GM19240 (cell line): Measurements from ENCODE around the gene RBSN.

ENCODE experiments used
- DNase-seq: peaks from one replicate; pipeline ENCODE4 v3.0.0; 2011; ENCODE audit warnings: low spot score; ENCODE audit not compliant: insufficient read length

Gene RBSN

DNA sequence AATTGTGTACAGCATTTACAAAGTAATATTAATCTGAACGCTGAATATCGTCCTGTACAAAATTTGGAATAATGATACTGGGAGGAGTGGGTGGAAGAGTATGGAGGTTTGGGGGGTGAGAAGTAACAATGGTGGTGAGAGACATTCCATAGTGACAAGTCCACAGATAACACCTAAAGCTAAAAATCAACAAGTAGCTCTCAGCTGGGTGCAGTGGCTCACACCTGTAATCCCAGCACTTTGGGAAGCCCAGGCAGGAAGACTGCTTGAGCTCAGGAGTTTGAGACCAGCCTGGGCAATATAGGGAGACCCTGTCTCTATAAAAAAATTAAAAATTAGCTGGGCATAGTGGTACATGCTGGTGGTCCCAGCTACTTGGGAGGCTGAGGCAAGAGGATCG lies 38.9 kb downstream of the RBSN start:
- DNase-seq = no peak

DNA sequence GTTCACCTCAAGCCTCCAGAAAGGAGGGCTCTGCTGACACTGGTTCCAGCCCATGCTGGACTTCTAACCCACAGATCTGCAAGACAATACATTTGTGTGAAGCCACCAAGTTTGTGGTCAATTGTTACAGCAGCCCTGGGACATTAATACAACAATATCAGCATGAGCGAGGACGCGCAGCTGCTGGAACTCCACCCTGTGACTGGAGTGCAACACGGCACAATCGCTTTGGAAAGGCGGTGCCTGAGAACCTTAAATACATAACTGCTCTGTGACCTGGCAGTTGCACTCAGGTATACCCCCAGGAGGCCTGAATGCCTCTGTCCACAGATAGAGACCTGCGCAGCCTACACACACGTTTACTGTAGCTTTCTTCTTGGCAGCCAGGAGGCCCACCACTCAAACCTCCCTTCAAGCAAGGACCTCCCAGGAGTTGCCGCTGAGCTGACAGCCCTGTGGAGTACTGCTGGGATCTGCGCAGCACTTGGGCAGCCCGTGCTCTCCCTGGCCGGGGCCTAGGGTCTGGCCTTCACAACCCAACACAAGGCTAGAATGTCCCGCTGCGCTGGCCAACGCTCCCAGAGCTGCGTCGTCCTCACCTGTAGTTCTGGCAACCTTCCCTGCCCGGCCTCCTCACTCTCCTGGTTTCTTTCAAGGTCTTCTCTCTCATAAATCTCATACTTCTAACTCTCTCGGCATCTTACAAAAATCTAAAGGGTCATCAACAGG lies 42.1 kb downstream of the RBSN start:
- DNase-seq = no peak

DNA sequence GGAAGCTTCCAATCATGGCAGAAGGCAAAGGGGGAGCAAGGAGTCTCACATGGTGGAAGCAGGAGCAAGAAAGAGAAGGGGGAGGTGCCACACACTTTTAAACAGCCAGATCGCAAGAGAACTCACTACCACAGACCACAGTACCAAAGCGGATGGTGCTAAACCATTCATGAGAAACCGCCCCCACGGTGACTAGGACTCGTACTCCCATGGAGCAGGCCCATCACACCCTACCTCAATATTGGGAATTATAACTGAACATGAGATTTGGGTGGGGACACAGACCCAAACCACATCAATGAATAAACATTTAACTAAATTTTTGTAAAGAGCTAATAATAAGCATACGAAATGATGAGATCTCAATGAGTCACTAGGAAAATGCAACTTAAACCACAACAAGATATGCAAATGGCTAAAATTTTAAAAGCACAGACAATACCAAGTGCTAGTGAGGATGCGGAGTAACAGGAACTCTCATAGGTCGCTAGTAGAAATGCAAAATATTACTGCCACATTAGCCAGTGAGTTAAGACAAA lies 43.9 kb downstream of the RBSN start:
- peak; percentile 43 for DNase-seq

DNA sequence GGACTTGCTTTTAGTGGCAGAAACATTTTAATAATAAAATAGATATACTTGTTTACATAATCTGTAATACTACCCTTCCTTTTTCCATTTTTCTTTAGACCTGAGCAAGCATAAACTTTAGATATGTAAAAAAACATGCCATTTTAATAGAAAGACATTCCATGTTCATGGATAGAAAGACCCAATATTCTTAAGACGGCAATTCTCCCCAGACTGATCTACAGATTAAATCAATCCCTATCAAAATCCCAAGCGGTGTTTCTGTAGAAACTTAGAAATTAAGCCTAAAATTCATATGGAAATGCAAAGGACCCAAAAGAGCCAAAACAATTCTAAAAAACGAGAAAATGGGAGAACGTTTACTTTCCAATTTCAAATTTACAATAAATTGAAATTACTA lies 45.4 kb downstream of the RBSN start:
- DNase-seq = no peak

DNA sequence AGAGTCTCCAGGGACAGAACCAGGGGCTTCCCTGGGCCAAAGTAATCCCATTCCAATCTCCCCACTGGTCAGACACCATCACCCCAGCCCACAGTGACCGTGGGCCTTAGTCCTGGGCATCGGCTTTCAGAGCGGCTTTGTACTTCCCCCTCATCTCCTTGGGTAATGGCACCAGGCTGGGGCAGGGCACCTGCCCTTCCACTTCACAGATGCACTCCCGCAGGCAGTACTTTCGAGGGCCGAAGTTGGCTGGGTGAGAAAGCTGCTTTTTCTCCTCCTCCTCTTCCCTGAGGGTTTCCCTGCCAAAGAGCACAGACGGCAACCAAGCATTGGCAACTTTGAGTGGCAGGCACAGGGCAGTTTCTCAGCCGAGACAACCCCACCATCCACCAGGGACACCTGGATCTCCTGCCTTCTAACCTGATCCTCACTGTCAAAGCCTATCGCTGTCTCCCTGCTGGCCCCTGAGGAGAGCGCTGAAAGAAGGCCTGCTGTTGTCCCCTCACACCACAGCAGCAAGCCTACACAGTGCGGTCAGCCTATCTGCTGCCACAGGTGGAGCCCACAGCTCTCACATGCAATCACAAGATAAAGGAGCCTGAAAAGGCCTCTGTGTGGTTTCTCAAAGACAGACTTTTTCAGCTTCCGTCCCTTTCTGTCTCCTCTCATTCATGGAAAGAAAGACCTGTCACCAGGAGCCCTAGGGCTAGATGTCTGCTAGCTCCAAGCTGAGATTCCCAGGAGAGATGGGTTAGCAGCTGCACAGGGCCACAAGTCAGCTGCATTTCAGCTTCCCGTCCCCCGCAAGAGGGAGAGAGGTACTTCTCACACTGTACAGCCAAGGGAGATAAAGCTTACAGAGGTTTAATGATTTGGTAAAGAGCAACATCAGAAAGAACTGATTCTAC lies 46.4 kb downstream of the RBSN start:
- DNase-seq = no peak

DNA sequence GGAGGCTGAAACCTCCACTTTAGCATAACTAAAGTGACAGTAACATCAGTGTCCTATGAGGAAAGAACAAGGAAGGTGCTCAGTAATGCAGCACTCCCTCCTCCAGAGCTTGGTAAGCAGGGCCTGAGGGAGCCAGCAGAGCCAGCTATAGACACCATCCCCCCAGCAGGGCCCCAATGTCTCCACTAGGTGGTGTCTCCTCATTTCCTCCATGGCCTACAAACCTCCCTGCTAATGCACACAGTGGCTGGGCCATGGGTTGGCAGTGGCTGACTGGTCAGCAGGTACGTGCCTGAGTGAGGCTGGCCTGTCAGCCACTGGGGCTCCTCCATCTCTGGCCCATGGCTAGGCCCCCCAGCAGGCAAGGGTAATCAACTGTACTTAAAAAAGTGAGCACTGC lies 47.4 kb downstream of the RBSN start:
- peak; percentile 51 for DNase-seq

DNA sequence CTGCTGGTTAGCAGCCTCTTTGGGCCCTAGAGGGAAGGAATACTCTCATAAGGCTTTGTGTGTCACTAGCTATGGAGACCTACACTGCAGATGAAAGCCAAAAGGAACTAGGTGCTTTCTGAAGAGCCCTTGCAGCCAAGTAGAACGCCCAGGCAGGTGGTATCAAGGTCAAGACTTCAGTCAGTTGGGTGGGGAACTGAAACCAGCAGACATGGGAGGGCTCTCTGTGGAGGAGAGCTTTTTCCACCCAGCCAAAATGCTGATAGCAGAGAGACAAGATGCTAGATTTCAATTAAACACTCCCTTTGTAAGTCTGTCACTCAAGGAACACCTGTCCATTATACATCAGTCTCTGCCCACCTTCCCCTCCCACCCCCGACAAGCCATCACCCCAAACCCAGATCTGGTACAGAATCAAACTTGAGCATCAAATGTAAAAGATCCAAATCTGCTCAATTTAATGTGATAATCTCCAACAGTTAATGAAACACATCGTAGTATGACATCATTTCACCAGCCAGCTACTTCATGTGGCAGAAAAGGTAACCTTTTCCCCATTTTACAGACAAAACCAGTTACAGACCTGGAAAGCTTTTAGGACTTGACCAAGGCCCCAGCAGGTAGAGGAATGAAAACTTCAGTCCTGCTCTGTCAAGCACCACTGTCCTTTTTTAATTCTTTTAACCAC lies 48.4 kb downstream of the RBSN start:
- peak; percentile 57 for DNase-seq

DNA sequence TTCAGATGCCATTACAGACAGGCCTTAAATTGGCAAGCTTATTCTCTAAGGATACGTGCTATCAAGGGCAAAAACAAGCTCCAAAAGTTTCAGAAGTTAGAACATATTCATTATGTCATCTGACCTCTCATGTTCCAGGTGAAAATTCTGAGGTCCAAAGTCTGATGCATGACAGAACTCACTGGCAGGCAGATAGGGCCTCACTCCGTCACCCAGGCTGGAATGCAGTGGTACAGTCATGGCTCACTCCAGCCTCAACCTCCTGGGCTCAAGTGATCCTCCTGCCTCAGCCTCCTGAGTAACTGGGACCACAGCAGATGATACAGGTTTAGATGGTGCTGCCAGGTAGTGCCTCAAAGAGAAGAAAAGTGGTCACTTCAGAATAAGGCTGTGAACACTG lies 49.4 kb downstream of the RBSN start:
- no peak for DNase-seq

DNA sequence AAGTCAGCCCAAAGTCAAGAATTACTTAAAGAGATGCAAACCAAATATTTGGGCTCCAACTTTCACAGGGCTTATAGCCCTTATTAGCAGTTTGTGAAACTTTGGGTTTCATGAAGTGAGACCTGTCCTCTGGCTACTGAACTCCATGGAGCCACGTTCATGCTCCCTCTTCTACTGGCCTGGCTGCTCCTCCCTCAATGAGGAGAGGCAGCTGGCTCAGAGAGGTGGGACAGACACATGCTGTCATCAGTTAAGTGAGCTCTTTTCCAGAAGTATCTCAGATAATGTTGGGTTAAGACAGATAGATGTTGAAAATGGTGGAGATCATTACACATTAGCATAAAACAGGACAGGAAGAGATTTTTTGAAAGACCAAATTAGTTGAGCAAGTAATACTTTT lies 53.3 kb downstream of the RBSN start:
- DNase-seq = no peak

DNA sequence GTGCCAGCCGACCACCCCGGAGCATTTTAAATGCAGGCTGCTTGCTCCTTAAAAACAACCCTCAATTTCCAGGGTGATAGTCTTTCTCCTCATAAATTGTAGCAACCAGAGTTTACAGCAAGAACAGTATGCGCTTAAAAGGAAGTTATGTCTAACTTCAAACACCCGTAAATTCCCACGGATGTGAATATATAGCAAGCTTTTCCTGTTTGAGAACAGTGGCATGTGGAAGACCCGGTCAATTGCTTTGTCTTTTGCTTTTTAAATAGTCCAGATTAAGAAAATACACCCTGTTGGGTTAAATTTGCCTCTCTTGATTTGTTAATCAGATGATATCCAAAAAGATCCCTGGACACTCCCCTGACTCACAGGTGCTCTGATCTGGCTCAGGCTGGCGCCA lies 54.6 kb downstream of the RBSN start:
- DNase-seq = no peak

DNA sequence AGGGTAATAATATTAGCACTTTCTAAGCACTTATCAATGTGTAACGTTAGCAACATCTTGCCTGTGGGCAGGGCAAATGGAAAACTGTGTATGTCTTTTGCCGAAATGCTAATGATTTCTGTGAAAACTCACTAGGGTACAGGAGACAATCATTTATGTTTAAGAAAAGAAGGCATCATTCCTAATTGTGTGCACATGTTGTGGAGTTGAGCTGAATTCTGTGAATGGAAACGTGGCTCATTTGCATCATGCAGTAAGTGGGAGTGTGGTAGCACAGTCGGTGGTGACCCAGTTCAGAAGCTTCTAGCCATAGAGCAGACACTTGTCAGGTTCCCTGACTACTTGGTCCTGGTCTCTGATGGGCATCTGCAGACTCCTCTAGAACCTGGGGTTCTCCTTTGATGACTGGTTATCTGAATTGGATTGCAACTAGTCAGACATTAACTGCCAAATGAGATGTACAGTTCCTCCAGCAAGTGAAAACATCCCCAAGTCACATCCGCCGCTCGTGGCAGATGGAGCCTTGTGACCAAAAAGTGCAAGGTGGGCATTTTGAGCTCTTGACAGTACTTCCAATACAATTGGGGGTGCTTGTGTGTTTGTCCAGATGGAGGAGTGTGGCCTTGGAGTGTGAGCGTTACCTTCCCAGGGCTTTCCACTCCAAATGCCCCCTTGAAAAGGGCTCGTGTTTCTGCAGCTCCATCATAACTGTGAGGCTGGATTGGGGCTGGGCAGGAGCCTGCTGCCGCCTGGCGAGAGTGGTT lies 55.4 kb downstream of the RBSN start:
- no peak for DNase-seq

DNA sequence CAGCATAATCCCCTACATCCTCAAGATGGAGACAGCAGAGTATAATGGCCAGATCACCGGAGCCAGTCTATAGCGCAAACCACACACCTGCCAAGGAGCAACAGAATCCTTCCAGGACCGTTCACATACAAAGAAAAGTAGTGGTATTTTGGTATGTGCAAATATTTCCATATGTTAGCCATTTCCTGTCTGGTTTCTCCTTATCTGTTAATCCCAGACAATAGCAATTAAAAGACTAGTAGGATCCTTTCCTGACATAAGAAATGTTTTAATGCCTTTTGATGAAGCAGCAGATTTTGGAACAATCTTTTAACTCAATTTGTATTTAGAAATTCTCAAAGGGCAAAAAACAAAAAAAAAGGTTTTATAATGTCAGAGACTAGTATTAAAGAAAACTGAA lies 56.0 kb downstream of the RBSN start:
- DNase-seq = no peak

DNA sequence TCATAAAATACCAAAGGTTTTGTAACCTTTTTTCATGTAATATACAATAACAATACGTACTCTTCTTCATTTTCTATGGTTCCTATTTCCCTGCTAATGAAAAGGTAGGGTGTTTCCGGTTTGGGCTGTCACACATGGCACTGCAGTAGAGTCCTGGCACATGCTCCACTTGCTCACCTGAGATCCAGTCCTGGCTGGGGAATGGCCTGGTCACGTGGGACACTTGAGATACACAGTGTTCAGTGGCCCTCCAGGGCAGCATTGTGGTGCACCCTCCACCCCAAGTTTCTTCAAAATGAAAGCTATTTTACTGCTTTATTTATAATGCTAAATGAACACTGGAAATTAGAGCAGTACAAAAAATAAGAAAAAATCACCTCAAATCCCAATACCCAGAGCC lies 57.0 kb downstream of the RBSN start:
- DNase-seq = no peak

DNA sequence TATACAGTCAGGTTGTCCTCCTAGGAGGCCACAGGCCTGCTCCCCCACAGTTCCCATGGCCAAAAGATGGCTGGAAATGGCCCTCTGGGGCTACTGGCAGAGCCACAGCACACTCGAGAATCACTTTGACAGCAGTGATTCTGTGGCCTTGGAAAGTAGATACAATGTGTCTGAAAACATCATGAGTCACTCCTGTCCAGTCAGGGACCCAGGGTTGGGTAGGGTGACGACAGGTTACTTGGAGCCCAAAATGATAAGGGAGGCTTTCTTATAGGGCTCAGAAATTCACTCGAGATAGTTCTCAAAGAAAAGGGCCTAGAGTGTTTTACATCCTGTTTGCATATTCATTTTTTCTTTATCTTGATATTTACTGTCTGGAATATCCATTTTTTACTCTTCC lies 58.1 kb downstream of the RBSN start:
- DNase-seq = no peak

DNA sequence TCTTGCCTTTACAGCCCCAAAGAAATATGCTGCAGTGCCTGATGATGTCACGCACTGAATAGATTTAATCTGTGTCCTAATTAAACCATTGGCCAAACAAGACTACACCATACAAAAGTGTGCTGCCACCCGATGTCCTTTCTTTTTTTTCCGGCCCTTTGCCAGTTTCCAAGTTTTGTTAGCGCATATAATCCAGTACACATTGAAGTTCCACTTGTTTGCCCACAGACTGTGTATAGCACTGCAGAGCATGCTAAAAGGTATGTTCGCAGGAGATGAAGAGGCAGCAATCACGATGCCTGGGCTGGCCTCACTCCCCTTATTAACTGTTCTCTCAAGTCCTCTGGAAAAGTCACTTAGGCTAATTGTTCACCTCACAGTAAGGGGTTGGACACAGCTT lies 60.6 kb downstream of the RBSN start:
- no peak for DNase-seq

DNA sequence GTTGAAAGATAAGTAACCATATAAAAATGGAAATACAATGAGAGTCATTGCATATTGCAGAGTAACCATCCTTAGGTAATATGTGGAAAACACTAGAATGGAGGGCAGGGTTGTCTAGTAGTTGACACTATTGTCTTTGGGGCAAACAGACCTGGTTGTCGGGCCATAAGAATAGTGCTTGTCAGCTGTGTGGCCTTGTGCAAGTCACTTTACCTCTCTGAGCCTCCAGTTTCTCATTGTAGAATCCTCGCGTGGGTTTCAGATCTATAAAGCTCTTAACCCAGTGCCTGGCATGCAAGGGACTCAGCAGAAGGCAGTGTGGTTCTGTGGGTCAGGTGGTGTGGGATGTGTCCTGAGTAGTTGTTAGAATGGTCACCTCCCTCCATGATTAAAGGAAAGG lies 65.8 kb downstream of the RBSN start:
- no peak for DNase-seq

DNA sequence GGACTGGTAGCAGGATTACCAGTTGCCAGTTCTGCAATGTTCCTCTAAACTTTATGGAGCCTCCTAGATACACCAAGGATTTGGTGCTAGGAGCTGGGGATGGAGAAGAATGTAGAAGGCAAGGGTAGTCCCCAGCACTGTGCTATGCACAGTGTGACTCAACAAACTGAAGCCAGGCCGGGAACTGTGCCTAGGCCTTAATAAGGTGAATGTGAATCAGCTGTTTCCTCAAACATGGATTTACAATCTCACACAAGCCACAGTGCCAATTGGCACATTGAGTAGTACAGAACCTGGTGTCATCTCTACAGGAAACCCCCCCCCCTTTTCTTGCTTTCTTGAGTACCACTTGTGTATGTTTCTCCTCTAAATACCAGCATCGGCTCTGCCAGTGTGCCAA lies 66.3 kb downstream of the RBSN start:
- DNase-seq = no peak

DNA sequence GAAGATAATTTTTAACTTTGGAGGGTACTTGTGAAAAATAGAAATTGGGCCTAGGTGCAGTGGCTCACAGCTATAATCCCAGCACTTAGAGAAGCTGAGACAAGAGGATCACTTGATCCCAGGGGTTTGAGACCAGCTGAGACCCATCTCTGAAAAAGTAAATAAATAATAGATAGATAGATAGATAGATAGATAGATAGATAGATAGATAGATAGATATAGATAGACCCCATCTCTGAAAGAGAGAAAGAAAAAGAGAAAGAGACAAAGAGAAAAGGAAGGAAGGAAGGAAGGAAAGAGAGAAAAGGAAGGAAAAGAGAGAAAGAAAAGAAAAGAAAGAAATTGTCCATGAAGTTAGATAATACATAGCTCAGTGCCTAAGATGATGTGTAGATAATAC lies 69.3 kb downstream of the RBSN start:
- no peak for DNase-seq

DNA sequence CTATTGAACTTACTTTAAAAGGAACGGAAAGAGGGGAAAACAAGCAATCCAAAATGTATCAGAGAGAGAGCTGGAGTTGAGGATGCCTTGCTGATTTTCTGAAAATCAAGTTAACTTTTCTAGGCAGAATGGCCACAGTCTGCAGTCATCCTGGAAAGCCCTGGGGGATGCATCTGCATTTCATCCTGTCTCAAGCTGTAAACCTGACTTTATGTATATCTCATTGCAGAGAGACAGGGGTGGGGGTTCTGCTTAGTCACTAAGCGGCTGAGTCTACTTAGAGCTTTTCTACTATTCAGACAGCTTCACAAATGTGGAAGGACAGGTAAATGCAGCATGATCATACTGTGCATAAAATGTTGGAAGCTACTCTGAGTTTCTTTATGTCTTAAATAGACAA lies 75.2 kb downstream of the RBSN start:
- no peak for DNase-seq

DNA sequence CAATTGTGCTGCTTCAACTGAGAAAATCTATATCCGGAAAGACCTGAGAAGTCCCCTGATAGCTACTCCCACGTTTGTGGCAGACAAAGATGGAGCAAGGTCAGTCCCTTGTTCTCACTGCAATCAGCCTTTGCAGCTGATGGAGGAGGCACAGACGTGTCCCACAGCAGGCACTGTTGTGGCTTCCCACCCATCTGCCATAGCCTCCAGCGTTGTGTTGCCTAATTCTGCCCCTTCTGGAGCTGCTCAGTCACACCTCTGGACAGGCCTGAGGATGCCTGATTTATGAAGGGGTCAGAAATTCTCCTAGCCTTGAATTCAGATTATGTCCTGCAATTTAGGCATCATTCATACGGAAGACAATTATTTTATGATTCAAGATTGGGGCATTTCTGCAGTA lies 75.7 kb downstream of the RBSN start:
- DNase-seq = no peak
